ENCODE results near the gene POSTN.
"Not testable (repeated sequence)": the region's sequence is repeated elsewhere in the genome, so short reads cannot be mapped to it uniquely, and the experiment has no call there.

Gene POSTN

DNA sequence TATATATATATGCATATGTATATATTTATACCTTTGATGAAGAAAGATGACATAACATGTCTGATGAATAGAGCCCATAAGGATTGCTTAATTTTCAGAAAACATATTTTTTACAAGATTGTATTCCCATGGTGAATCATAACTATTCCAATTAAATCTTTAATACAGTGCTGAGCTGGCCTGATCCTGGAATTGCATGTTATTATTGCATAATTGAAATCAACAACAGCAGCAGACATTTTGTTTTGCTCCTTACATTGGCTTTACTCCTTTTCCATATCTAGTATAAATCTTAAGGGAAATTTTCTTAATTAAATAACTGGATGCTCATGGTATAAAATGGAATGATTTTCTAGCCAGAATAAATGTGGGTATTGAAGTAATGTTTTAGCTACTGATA, 22.0 kb downstream of the POSTN start:
- TF ChIP-seq, protein P1, sequence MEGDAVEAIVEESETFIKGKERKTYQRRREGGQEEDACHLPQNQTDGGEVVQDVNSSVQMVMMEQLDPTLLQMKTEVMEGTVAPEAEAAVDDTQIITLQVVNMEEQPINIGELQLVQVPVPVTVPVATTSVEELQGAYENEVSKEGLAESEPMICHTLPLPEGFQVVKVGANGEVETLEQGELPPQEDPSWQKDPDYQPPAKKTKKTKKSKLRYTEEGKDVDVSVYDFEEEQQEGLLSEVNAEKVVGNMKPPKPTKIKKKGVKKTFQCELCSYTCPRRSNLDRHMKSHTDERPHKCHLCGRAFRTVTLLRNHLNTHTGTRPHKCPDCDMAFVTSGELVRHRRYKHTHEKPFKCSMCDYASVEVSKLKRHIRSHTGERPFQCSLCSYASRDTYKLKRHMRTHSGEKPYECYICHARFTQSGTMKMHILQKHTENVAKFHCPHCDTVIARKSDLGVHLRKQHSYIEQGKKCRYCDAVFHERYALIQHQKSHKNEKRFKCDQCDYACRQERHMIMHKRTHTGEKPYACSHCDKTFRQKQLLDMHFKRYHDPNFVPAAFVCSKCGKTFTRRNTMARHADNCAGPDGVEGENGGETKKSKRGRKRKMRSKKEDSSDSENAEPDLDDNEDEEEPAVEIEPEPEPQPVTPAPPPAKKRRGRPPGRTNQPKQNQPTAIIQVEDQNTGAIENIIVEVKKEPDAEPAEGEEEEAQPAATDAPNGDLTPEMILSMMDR (IDR thresholded peaks at IDR 0.05; ENCODE audit: insufficient read depth, low read length, poor library complexity, severe bottlenecking), result no peak
- no peak overlapping the region for H3K4me3 ChIP-seq (replicated peaks; ENCODE audit: low read depth, low read length)
- DNase-seq (ENCODE audit: extremely low read depth, insufficient read length), result no peak
- H3K27me3 ChIP-seq (replicated peaks; ENCODE audit: control insufficient read depth, insufficient read depth, low read length), result no peaks in the 10 kb centered on the region
- H3K36me3 ChIP-seq (ENCODE audit: control insufficient read depth, insufficient read depth, low read length), result no peaks in the 10 kb centered on the region

DNA sequence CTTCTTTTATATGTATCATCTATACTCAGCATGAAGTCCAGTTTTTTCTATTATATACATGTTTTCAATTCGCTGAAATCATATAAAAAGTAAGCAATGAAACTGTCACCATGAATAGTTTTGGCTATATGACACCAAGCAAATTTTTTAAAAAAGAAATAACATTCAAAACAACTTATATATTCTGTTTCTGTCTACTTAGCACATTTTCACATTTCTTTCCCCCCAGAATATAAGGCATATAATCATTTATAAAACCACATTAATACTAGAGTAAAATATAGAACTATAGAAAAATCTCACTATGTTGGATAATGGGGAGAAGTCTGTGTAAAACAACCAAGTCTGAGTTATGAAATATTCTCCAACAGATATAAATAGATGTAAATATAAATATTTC, 33.1 kb downstream of the POSTN start:
- no peak for DNase-seq (ENCODE audit: extremely low read depth, insufficient read length)
- no peak overlapping the region for H3K4me3 ChIP-seq (replicated peaks; ENCODE audit: low read depth, low read length)
- no peaks in the 10 kb centered on the region for H3K27me3 ChIP-seq (replicated peaks; ENCODE audit: control insufficient read depth, insufficient read depth, low read length)
- H3K36me3 ChIP-seq (ENCODE audit: control insufficient read depth, insufficient read depth, low read length), result no peaks in the 10 kb centered on the region
- TF ChIP-seq, protein P1 (IDR thresholded peaks at IDR 0.05; ENCODE audit: insufficient read depth, low read length, poor library complexity, severe bottlenecking), result no peak

DNA sequence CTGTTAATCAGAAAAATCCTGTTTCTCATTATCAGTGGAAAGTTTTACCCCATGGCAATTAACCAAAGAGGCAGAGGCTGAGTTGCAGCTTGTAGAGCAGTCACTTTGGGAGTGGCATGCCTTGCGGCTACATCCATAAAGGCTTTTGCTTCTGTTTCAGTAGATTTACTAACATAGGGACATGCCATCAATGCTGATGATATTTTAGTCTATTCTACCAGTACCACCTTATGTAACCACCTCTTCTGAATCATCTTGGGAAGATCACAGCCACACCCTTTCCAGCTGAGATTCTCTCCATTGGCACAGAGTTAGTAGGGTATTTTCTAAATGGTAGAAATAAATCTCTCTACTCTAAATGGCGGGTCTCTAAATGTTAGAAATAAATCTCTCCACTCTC, 37.5 kb downstream of the POSTN start:
- no peaks in the 10 kb centered on the region for H3K36me3 ChIP-seq (ENCODE audit: control insufficient read depth, insufficient read depth, low read length)
- DNase-seq (ENCODE audit: extremely low read depth, insufficient read length), result no peak
- H3K27me3 ChIP-seq (replicated peaks; ENCODE audit: control insufficient read depth, insufficient read depth, low read length), result no peaks in the 10 kb centered on the region
- no peak overlapping the region for H3K4me3 ChIP-seq (replicated peaks; ENCODE audit: low read depth, low read length)
- TF ChIP-seq, protein P1 (IDR thresholded peaks at IDR 0.05; ENCODE audit: insufficient read depth, low read length, poor library complexity, severe bottlenecking), result no peak

DNA sequence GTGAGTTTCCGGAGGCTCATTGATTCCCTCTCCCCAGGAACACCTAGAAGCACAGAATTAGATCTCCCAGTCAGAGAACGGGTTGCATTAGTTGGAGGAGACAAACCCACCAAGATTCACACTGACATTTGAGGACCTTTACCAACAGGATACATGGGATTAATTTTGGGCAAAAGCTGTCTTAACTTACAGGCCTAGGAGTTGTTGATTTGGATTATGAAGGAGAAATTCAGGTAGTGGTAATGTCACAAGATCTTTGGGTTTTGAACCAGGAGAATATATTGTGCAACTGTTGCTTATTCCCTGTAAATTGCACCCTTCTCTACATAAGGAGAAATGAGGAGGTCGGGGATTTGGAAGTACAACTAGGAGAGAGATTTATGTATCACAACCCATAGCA, 38.0 kb downstream of the POSTN start:
- H3K4me3 ChIP-seq (replicated peaks; ENCODE audit: low read depth, low read length), result no peak overlapping the region
- H3K27me3 ChIP-seq (replicated peaks; ENCODE audit: control insufficient read depth, insufficient read depth, low read length), result no peaks in the 10 kb centered on the region
- no peaks in the 10 kb centered on the region for H3K36me3 ChIP-seq (ENCODE audit: control insufficient read depth, insufficient read depth, low read length)
- TF ChIP-seq, protein P1 (IDR thresholded peaks at IDR 0.05; ENCODE audit: insufficient read depth, low read length, poor library complexity, severe bottlenecking), result no peak
- DNase-seq (ENCODE audit: extremely low read depth, insufficient read length), result no peak

DNA sequence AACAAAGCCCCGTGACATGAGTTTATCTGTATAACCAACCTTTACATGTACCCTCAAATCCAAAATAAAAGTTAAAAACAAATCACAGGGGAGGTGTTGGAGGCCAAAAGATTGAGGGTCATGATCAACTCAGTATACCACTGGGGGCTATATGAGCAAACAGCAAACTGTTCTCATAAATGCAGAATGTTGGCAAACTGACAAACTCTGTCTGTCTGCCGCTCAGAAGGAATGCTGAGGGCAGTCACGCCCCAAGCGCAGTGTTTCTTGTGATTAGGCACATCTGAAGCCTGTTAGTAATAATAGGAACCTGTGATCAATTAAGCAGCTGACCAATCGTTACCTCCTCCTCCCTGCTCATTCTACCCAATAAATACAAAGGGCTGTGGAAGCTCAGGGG, 39.8 kb downstream of the POSTN start:
- H3K36me3 ChIP-seq (ENCODE audit: control insufficient read depth, insufficient read depth, low read length); DNase-seq (ENCODE audit: extremely low read depth, insufficient read length); H3K27me3 ChIP-seq (replicated peaks; ENCODE audit: control insufficient read depth, insufficient read depth, low read length); H3K4me3 ChIP-seq (replicated peaks; ENCODE audit: low read depth, low read length): not testable (repeated sequence)

DNA sequence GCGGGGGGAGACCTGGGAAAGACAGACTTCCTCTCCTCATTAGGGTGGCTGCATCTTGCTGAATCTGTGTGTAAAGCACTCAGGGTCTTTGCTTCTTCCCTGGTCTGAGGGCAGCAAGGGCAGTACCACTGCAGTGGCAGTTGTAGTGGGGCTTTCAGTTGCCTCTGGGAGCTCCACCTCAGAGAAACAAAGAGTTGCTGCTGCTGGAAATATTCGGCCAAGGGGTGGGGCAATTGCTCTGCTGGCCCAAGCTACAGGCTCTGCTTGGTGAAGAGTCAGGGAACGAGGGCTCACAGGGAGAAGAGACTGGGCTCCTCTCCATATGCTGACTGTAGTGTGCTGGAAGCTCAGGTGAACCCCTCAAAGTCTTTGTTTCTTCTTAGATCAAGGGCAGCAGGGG, 52.5 kb downstream of the POSTN start:
- Histone ChIP-seq H3K36me3 (ENCODE audit: control insufficient read depth, insufficient read depth, low read length) (no peaks in the 10 kb centered on the region), H3K4me3 (replicated peaks; ENCODE audit: low read depth, low read length) (no peak overlapping the region), H3K27me3 (replicated peaks; ENCODE audit: control insufficient read depth, insufficient read depth, low read length) (no peaks in the 10 kb centered on the region)
- no peak for DNase-seq (ENCODE audit: extremely low read depth, insufficient read length)
- TF ChIP-seq, protein P1 (IDR thresholded peaks at IDR 0.05; ENCODE audit: insufficient read depth, low read length, poor library complexity, severe bottlenecking), result no peak
